Measurements from ENCODE around the gene HRH1. TPM values are rescaled to one million over a fixed set of nuclear protein-coding genes. Genes with fewer than 3 reads are reported as not detected.
"Not testable (repeated sequence)": the region's sequence is repeated elsewhere in the genome, so short reads cannot be mapped to it uniquely, and the experiment has no call there.

The HRH1 gene
- total and polyA plus RNA-seq, 4 donors = 3.9 to 45.1 (median 13.4) TPM

DNA sequence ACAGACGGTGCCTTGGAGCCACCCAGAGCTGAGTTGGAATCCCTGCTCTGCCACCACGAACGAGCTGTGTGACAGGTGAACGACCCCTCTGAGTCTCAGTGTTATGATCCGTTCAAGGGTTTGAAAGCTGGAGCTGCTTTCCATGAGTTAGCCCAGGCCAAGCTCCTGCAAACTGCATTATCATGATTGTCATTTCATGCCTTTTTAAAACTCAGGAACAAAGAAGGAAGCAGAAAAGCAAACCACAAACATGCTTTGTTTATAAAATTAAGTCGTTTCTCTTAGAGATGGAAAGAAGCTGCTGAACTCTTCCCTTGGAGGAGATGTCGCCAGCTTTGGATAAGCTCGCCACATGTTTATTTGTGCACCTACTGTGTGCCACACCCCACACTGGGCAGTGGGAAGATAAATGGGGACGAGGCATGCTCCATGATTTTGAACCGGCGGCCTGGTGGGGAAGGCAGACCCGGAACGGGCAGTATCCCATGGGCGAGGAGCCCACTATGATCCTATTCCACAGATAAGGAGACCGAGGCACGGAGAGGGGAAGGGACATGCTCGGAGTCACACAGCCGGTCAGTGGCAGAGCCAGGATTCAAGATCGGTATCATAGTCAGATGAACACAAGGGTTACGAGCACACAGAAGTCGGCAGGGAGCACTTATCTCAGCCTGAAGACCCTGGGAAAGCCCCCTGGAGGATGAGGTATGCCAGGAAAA is 15.9 kb downstream of the HRH1 start:
- Histone ChIP-seq H3K4me1 (ENCODE audit: control insufficient read depth in 1 of 2, insufficient read depth in 2 of 2, low read length in 2 of 2) (peaks cover 4 to 11% of the 10 kb centered on the region in 2 donors), H3K27me3 (ENCODE audit: control insufficient read depth in 1 of 2, insufficient read depth in 2 of 2, low read length in 1 of 2) (no peaks in the 10 kb centered on the region), H3K36me3 (ENCODE audit: control insufficient read depth in 1 of 2, insufficient read depth in 2 of 2, low read length in 1 of 2) (no peaks in the 10 kb centered on the region), H3K9me3 (ENCODE audit: control insufficient read depth, low read length) (no peaks in the 10 kb centered on the region), H3K27ac (ENCODE audit: low read depth in 1 of 2, low read length in 2 of 2) (peak overlapping the region; percentile 73), H3K4me3 (ENCODE audit: low read length in 2 of 2) (no peak overlapping the region)
- ATAC-seq (ENCODE audit: low FRiP score) (no peak), DNase-seq (no peak)
- intact Hi-C loops (cut with DNase I) = no loop called here
- WGBS, 2 donors = 27 to 30% methylated on average over 21 of the region's 21 CpGs

DNA sequence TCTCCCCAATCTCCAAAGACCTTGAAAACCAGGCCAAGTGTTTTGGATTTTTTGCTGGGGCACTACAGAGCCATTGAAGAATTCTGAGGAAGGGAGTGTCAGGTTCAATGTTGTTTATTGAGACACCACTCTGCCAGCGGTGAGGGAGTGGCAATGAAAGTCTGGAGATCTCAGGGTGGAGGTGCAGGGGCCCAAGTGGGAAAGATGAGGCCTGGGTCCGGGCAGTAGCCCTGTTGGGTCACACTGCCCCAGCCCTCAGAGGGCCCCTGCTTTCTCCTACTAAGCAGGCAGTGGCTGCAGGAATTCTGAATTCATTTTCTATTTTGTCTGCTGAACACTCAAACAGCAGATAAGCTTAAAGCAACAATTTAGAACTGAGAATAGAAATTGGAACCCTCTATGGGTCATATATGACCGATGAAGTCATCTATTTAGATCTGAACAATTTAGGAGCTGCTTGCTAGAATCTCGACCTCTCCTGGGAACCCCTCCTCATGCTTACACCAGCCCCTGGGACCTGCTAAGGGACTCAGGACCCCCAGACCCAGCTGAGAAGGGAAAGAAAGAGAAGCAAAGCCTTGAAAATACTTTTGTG is 17.9 kb downstream of the HRH1 start:
- no peaks in the 10 kb centered on the region for H3K27me3 ChIP-seq (ENCODE audit: control insufficient read depth in 1 of 2, insufficient read depth in 2 of 2, low read length in 1 of 2)
- H3K4me3 ChIP-seq (ENCODE audit: low read length in 2 of 2) = no peak overlapping the region
- intact Hi-C loops (cut with DNase I) = no loop called here
- no peaks in the 10 kb centered on the region for H3K9me3 ChIP-seq (ENCODE audit: control insufficient read depth, low read length)
- H3K27ac ChIP-seq (ENCODE audit: low read depth in 1 of 2, low read length in 2 of 2) = peak overlapping the region; percentile 78 to 93
- H3K4me1 ChIP-seq (ENCODE audit: control insufficient read depth in 1 of 2, insufficient read depth in 2 of 2, low read length in 2 of 2) = peaks cover 4 to 11% of the 10 kb centered on the region in 2 donors
- WGBS, 2 donors = 0 to 5% methylated on average over 4 of the region's 4 CpGs
- ATAC-seq (ENCODE audit: low FRiP score) (peak; percentile 46), DNase-seq (no peak)
- H3K36me3 ChIP-seq (ENCODE audit: control insufficient read depth in 1 of 2, insufficient read depth in 2 of 2, low read length in 1 of 2) = no peaks in the 10 kb centered on the region

DNA sequence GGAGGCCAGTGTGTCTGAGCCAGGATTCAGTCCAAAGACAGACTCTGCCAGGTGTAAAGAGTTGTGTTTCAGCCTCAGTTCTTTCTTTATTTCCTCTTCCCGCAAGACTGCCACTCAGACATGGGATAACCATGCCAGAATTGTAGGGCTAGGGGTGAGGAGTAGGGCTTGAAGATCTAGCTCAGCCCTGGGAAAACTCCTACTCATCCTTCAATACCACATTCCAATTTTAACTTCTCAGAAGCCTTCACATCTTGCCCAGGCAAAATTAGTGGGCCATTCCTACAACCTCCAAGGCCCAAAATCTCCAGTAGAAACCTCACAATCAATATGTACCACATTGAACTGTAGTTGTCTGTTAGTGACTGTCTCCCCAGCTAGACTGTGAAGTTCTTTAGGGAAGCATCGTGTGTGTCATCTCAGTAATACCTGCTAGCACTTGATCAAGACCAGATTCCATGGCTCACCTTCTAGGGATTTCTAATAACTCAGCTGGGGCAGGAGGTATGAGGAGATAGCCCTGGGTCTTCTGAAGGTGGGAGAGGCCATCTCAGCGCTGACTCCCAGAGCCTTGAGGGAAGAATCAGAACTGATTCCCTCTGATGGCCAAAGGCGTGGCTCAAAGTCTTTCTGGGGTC is 19.7 kb downstream of the HRH1 start:
- peak overlapping the region in 1 of 2 donors; percentile 49 for H3K27ac ChIP-seq (ENCODE audit: low read depth in 1 of 2, low read length in 2 of 2)
- DNase-seq = no peak
- no peak overlapping the region for H3K4me3 ChIP-seq (ENCODE audit: low read length in 2 of 2)
- no peak for ATAC-seq (ENCODE audit: low FRiP score)
- WGBS, 2 donors = 75 to 80% methylated on average over 4 of the region's 4 CpGs
- H3K36me3 ChIP-seq (ENCODE audit: control insufficient read depth in 1 of 2, insufficient read depth in 2 of 2, low read length in 1 of 2) = no peaks in the 10 kb centered on the region
- H3K27me3 ChIP-seq (ENCODE audit: control insufficient read depth in 1 of 2, insufficient read depth in 2 of 2, low read length in 1 of 2) = no peaks in the 10 kb centered on the region
- no peaks in the 10 kb centered on the region for H3K9me3 ChIP-seq (ENCODE audit: control insufficient read depth, low read length)
- peaks cover 4 to 11% of the 10 kb centered on the region in 2 donors for H3K4me1 ChIP-seq (ENCODE audit: control insufficient read depth in 1 of 2, insufficient read depth in 2 of 2, low read length in 2 of 2)
- intact Hi-C loops (cut with DNase I) = no loop called here

DNA sequence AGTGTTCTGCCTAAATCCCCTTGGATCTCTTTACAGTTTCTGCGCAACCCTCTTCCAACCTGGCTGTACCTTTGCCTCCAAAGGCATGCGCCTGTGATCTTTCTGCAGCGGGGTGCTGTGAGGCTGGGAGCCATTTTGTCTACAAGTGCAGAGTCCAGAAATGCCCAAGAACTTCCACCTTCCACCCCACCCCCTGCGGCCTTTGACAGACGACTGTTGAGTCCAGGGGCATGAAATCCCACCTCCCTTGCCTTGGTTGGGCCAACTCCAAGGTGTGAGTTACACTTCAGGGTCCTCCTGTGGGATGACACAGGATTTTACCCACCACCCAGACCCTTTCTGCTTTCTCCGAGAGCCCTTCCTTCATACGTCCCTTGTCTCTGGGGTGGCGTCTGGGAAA is 24.1 kb downstream of the HRH1 start:
- no peaks in the 10 kb centered on the region for H3K9me3 ChIP-seq (ENCODE audit: control insufficient read depth, low read length)
- DNase-seq (no peak), ATAC-seq (ENCODE audit: low FRiP score) (no peak)
- H3K36me3 ChIP-seq (ENCODE audit: control insufficient read depth in 1 of 2, insufficient read depth in 2 of 2, low read length in 1 of 2) = no peaks in the 10 kb centered on the region
- H3K4me1 ChIP-seq (ENCODE audit: control insufficient read depth in 1 of 2, insufficient read depth in 2 of 2, low read length in 2 of 2) = peaks cover 3 to 11% of the 10 kb centered on the region in 2 donors
- no peak overlapping the region for H3K27ac ChIP-seq (ENCODE audit: low read depth in 1 of 2, low read length in 2 of 2)
- WGBS, 2 donors = 88 to 91% methylated on average over 8 of the region's 8 CpGs
- H3K4me3 ChIP-seq (ENCODE audit: low read length in 2 of 2) = no peak overlapping the region
- intact Hi-C loops (cut with DNase I) = no loop called here
- H3K27me3 ChIP-seq (ENCODE audit: control insufficient read depth in 1 of 2, insufficient read depth in 2 of 2, low read length in 1 of 2) = no peaks in the 10 kb centered on the region

DNA sequence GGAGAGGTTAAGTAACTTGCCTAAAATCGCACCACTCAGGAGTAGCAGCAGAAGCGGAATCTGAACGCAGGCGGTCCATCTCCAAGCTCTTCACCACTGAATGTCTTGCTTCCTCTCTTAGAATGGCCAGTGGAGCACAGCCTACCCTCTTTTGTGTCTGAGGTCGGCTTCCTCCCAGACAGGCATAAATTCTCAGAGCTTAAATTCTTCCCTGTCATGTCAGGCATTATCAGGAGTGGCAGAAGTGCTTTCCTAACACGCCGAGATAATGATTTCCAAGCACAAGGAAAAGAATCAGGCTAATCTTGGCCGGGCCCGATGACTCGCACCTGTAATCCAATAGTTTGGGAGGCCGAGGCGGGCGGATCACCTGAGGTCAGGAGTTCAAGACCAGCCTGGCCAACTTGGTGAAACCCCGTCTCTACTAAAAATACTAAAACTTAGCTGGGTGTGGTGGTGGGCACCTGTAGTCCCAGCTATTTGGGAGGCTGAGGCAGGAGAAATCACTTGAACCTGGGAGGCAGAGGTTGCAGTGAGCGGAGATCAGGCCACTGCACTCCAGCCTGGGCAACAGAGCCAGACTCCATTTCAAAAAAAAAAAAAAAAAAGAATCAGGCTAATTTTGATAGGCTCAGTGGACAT is 30.2 kb downstream of the HRH1 start:
- H3K4me3 ChIP-seq (ENCODE audit: low read length in 2 of 2); H3K27me3 ChIP-seq (ENCODE audit: control insufficient read depth in 1 of 2, insufficient read depth in 2 of 2, low read length in 1 of 2); H3K9me3 ChIP-seq (ENCODE audit: control insufficient read depth, low read length); H3K27ac ChIP-seq (ENCODE audit: low read depth in 1 of 2, low read length in 2 of 2); intact Hi-C loops (cut with DNase I); H3K36me3 ChIP-seq (ENCODE audit: control insufficient read depth in 1 of 2, insufficient read depth in 2 of 2, low read length in 1 of 2); ATAC-seq (ENCODE audit: low FRiP score); H3K4me1 ChIP-seq (ENCODE audit: control insufficient read depth in 1 of 2, insufficient read depth in 2 of 2, low read length in 2 of 2); DNase-seq: not testable (repeated sequence)
- 70 to 72% methylated on average over 15 of the region's 15 CpGs for WGBS, 2 donors

DNA sequence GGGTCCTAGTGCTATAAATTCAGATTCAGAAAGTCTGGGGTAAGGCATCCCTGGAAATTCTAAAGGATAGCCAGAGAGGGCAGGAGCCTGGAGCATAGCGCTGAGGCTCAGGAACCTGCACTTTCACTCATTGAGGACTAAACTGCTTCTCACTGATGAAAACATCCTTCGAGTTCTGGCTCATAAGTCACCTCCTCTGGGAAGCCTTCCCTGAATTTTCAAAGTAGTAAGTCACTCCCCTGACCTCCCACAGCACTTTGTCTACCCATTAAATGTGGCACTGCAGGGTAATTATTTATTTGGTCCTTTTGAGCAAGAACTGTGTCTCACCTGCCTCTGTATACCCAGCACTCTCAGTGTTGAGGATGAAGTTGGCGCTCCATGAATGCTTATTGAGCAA is 30.9 kb downstream of the HRH1 start:
- 74 to 77% methylated on average over 3 of the region's 3 CpGs for WGBS, 2 donors
- no peaks in the 10 kb centered on the region for H3K36me3 ChIP-seq (ENCODE audit: control insufficient read depth in 1 of 2, insufficient read depth in 2 of 2, low read length in 1 of 2)
- DNase-seq (no peak), ATAC-seq (ENCODE audit: low FRiP score) (no peak)
- H3K27ac ChIP-seq (ENCODE audit: low read depth in 1 of 2, low read length in 2 of 2) = peak overlapping the region in 1 of 2 donors; percentile 75
- intact Hi-C loops (cut with DNase I) = no loop called here
- H3K4me1 ChIP-seq (ENCODE audit: control insufficient read depth in 1 of 2, insufficient read depth in 2 of 2, low read length in 2 of 2) = peaks cover 5 to 6% of the 10 kb centered on the region in 2 donors
- H3K27me3 ChIP-seq (ENCODE audit: control insufficient read depth in 1 of 2, insufficient read depth in 2 of 2, low read length in 1 of 2) = no peaks in the 10 kb centered on the region
- no peak overlapping the region for H3K4me3 ChIP-seq (ENCODE audit: low read length in 2 of 2)
- H3K9me3 ChIP-seq (ENCODE audit: control insufficient read depth, low read length) = no peaks in the 10 kb centered on the region

DNA sequence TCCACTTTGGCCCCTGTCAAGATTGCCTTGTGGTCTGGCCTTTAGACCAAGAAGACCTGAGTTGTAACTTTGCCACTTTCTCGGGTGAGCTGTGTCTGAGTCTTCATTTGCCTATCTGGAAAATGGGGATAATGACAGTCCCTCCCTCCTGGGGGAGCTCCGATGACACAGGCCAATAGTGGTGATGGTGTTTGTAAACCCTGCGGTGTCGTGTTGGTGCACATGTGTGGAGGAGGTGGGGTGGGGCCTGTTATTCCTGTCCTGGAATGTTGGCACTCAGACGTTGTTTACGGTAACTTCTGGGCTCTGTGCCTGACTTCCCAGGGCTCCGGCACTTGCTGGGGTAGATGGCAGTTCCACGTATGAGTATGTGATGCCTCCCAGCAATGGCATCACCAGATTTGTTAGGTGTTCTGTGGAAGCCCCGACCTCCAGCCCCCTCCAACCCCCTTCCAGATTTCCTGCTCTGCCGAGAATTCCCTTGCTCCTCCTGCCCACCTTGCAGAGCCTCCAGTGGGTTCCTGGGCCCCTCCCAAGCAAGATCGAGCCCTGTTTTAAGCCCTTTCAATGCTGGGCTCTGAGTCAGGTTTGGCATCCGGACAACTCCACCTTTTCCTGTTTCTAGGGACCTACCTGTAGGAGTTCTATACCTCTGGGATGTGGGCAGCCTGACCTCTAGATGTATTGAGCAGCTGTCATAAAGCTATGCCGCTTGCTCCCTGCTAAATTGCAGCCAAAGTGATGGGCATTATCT is 31.4 kb downstream of the HRH1 start:
- H3K4me1 ChIP-seq (ENCODE audit: control insufficient read depth in 1 of 2, insufficient read depth in 2 of 2, low read length in 2 of 2) = peaks cover 5 to 6% of the 10 kb centered on the region in 2 donors
- H3K27me3 ChIP-seq (ENCODE audit: control insufficient read depth in 1 of 2, insufficient read depth in 2 of 2, low read length in 1 of 2) = no peaks in the 10 kb centered on the region
- intact Hi-C loops (cut with DNase I) = no loop called here
- peak overlapping the region; percentile 83 to 87 for H3K27ac ChIP-seq (ENCODE audit: low read depth in 1 of 2, low read length in 2 of 2)
- H3K4me3 ChIP-seq (ENCODE audit: low read length in 2 of 2) = no peak overlapping the region
- ATAC-seq (ENCODE audit: low FRiP score) = peak; percentile 90
- no peaks in the 10 kb centered on the region for H3K9me3 ChIP-seq (ENCODE audit: control insufficient read depth, low read length)
- peak; percentile 88 for DNase-seq
- 9 to 12% methylated on average over 13 of the region's 13 CpGs for WGBS, 2 donors
- H3K36me3 ChIP-seq (ENCODE audit: control insufficient read depth in 1 of 2, insufficient read depth in 2 of 2, low read length in 1 of 2) = no peaks in the 10 kb centered on the region

DNA sequence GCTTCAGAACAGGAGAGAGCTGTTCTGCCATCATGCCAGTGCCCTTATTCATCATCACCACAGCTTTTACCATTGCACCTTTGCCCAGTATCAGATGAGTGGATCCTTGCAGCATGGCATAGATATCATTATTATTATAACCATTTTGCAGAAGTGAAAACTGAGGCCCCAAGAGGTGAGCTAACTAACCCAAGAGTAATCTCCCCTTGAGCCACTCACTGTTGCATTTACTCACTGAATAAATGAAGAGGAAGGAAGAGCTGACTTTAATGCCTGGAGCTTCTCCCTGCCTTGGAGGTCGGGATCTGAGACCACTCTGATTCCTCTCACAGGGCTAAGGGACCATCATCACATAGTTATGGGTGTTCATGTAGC is 32.0 kb downstream of the HRH1 start:
- H3K27ac ChIP-seq (ENCODE audit: low read depth in 1 of 2, low read length in 2 of 2) = peak overlapping the region; percentile 83 to 87
- 65 to 67% methylated on average over 1 of the region's 1 CpG for WGBS, 2 donors
- no peaks in the 10 kb centered on the region for H3K27me3 ChIP-seq (ENCODE audit: control insufficient read depth in 1 of 2, insufficient read depth in 2 of 2, low read length in 1 of 2)
- peaks cover 5 to 6% of the 10 kb centered on the region in 2 donors for H3K4me1 ChIP-seq (ENCODE audit: control insufficient read depth in 1 of 2, insufficient read depth in 2 of 2, low read length in 2 of 2)
- DNase-seq (no peak), ATAC-seq (ENCODE audit: low FRiP score) (no peak)
- no peak overlapping the region for H3K4me3 ChIP-seq (ENCODE audit: low read length in 2 of 2)
- no peaks in the 10 kb centered on the region for H3K9me3 ChIP-seq (ENCODE audit: control insufficient read depth, low read length)
- H3K36me3 ChIP-seq (ENCODE audit: control insufficient read depth in 1 of 2, insufficient read depth in 2 of 2, low read length in 1 of 2) = no peaks in the 10 kb centered on the region
- intact Hi-C loops (cut with DNase I) = no loop called here
